ENCODE data around the gene NCBP2L.

Gene NCBP2L

GRCh38 chrX:107818900-107819521 is 41.5 kb downstream of the NCBP2L start:
- no peak for DNase-seq

- no peak for DNase-seq
Measured at GRCh38 chrX:107823042-107823441, 45.5 kb downstream of the NCBP2L start.

GRCh38 chrX:107823456-107823855 is 45.9 kb downstream of the NCBP2L start:
- DNase-seq: no peak

GRCh38 chrX:107825698-107826237 is 48.2 kb downstream of the NCBP2L start, which contains the start of gene MID2:
TSS of gene MID2 (plus strand) at chrX:107825866. CDS start at chrX:107826427, 561 bp downstream.
- peak; percentile 32 for DNase-seq

- DNase-seq: peak; percentile 19
Measured at GRCh38 chrX:107826238-107827029, 48.9 kb downstream of the NCBP2L start.

- DNase-seq: no peak
Measured at GRCh38 chrX:107827030-107827831, 49.7 kb downstream of the NCBP2L start.

GRCh38 chrX:107827852-107828251 is 50.3 kb downstream of the NCBP2L start:
- DNase-seq: no peak

- no peak for DNase-seq
Measured at GRCh38 chrX:107829878-107830277, 52.3 kb downstream of the NCBP2L start.

GRCh38 chrX:107831071-107831730 is 53.7 kb downstream of the NCBP2L start:
- DNase-seq: no peak

GRCh38 chrX:107834275-107835201 is 57.0 kb downstream of the NCBP2L start:
- no peak for DNase-seq

- no peak for DNase-seq
Measured at GRCh38 chrX:107836958-107837357, 59.4 kb downstream of the NCBP2L start.

GRCh38 chrX:107840971-107841370 is 63.4 kb downstream of the NCBP2L start:
- no peak for DNase-seq

- DNase-seq: no peak
Measured at GRCh38 chrX:107842715-107843400, 65.3 kb downstream of the NCBP2L start.
